ENCODE results near the gene HPN. TPM values are rescaled to one million over a fixed set of nuclear protein-coding genes. Genes with fewer than 3 reads are reported as not detected.

HPN gene
- total and polyA plus RNA-seq, 2 donors from 2014 or later = 134 to 331 TPM

GRCh38 chr19:35106291-35106583 lies 64.7 kb downstream of the HPN start:
- TF ChIP-seq CTCF (IDR thresholded peaks at IDR 0.05; ENCODE audit: borderline replicate concordance, extremely low read depth, insufficient read depth) = no peak
- Histone ChIP-seq H3K27me3 (ENCODE audit: control insufficient read depth, insufficient read depth, low read length) (no peaks in the 10 kb centered on the region), H3K4me3 (ENCODE audit: low read length in 3 of 3) (no peak overlapping the region), H3K27ac (ENCODE audit: low read depth in 2 of 2, low read length in 2 of 2) (no peak overlapping the region), H3K9ac (ENCODE audit: low read length in 3 of 3) (no peak overlapping the region), H3K9me3 (ENCODE audit: control insufficient read depth in 2 of 3, insufficient read depth in 1 of 3, low read length in 3 of 3) (peaks cover 0 to 4% (median 3%) of the 10 kb centered on the region in 3 donors), H3K36me3 (ENCODE audit: control insufficient read depth in 2 of 3, insufficient read depth in 3 of 3, low read length in 3 of 3) (no peaks in the 10 kb centered on the region), H3K4me1 (ENCODE audit: control insufficient read depth in 2 of 3, insufficient read depth in 2 of 3, low read depth in 1 of 3, low read length in 3 of 3) (no peaks in the 10 kb centered on the region)
- DNase-seq (no peak), FAIRE-seq (no peak)
- intact Hi-C loops (cut with DNase I) = no loop called here

GRCh38 chr19:35106898-35107541 lies 65.5 kb downstream of the HPN start:
- Histone ChIP-seq H3K9me3 (ENCODE audit: control insufficient read depth in 2 of 3, insufficient read depth in 1 of 3, low read length in 3 of 3) (peaks cover 0 to 4% (median 3%) of the 10 kb centered on the region in 3 donors), H3K4me3 (ENCODE audit: low read length in 3 of 3) (no peak overlapping the region), H3K27ac (ENCODE audit: low read depth in 2 of 2, low read length in 2 of 2) (no peak overlapping the region), H3K36me3 (ENCODE audit: control insufficient read depth in 2 of 3, insufficient read depth in 3 of 3, low read length in 3 of 3) (no peaks in the 10 kb centered on the region), H3K27me3 (ENCODE audit: control insufficient read depth, insufficient read depth, low read length) (no peaks in the 10 kb centered on the region), H3K4me1 (ENCODE audit: control insufficient read depth in 2 of 3, insufficient read depth in 2 of 3, low read depth in 1 of 3, low read length in 3 of 3) (no peaks in the 10 kb centered on the region), H3K9ac (ENCODE audit: low read length in 3 of 3) (no peak overlapping the region)
- FAIRE-seq (no peak), DNase-seq (no peak)
- no peak for TF ChIP-seq CTCF (IDR thresholded peaks at IDR 0.05; ENCODE audit: borderline replicate concordance, extremely low read depth, insufficient read depth)
- intact Hi-C loops (cut with DNase I) = no loop called here

- no peak overlapping the region for H3K27ac ChIP-seq (ENCODE audit: low read depth in 2 of 2, low read length in 2 of 2)
Observed at GRCh38 chr19:35107545-35107944, 66.0 kb downstream of the HPN start.

More at GRCh38 chr19:35107545-35107944, 66.0 kb downstream of the HPN start:
- Histone ChIP-seq H3K9ac (ENCODE audit: low read length in 3 of 3) (no peak overlapping the region), H3K36me3 (ENCODE audit: control insufficient read depth in 2 of 3, insufficient read depth in 3 of 3, low read length in 3 of 3) (no peaks in the 10 kb centered on the region), H3K4me1 (ENCODE audit: control insufficient read depth in 2 of 3, insufficient read depth in 2 of 3, low read depth in 1 of 3, low read length in 3 of 3) (no peaks in the 10 kb centered on the region), H3K9me3 (ENCODE audit: control insufficient read depth in 2 of 3, insufficient read depth in 1 of 3, low read length in 3 of 3) (peaks cover 0 to 4% (median 3%) of the 10 kb centered on the region in 3 donors), H3K27me3 (ENCODE audit: control insufficient read depth, insufficient read depth, low read length) (no peaks in the 10 kb centered on the region), H3K4me3 (ENCODE audit: low read length in 3 of 3) (no peak overlapping the region)
- intact Hi-C loops (cut with DNase I) = no loop called here
- FAIRE-seq (no peak), DNase-seq (no peak)
- TF ChIP-seq CTCF (IDR thresholded peaks at IDR 0.05; ENCODE audit: borderline replicate concordance, extremely low read depth, insufficient read depth) = no peak
